Stimulated activated naive CD8-positive, alpha-beta T cell treated with anti-CD3 and anti-CD28 coated beads, Interleukin-15, Interleukin-2, amounts not matched to agents 100 U/mL and 50 U/mL, for 24 hours (primary cell): ENCODE data around the gene NPIPA7.
"Not testable (repeated sequence)": the region's sequence is repeated elsewhere in the genome, so short reads cannot be mapped to it uniquely, and the experiment has no call there.

Experiments
- ATAC-seq: fragments of 150-1000 bp; cut with Tn5 transposase; one replicate; pipeline ENCODE4 v1.10.0; 2021
- DNase-seq: peaks from one replicate; pipeline ENCODE4 v3.0.0; 2021

NPIPA7 gene

GRCh38 chr16:16417914-16418544 is 39.1 kb downstream of the NPIPA7 start:
- not testable (repeated sequence) for DNase-seq
- peak; percentile 26 for ATAC-seq

DNA sequence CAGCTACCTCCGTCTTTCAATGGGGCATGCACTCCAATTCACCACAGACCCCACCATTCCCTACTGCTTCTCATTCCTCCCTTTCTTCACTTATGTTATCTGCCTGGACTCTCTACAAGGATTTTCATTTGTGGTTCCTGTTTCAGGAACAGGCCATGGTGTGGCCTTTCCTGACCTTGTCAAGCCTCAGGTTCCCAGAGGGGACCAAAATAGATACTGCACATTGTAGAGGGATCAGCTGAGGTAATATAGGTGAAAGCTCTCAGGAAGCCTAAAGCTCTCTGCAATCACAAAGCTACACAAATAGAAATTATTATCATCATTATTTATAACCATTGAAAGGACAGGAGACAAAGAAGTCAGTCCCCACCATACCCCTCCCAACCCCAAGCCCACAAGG is 41.6 kb downstream of the NPIPA7 start:
- not testable (repeated sequence) for DNase-seq

DNA sequence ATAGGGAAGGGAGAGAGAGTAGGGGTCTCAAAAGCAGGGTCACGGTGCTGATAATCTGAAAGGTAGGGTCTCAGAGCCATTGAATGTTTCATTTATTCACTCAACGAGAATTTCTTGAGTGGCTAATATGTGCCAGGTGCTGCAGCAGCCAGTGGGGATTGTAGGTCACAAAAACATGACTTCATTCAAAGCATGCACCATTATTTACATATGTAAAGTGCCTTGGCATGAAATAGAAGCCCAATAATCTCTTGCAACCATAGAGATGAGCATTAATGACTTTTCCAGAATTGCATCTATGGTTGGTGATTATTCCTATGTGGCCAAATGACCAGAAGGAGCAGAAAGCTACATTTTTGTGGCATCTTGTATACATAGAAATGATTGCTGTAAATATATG is 46.2 kb downstream of the NPIPA7 start:
- not testable (repeated sequence) for DNase-seq, ATAC-seq

More for the DNA sequence above, 41.6 kb downstream of the NPIPA7 start:
- not testable (repeated sequence) for ATAC-seq

GRCh38 chr16:16431135-16431534 is 52.2 kb downstream of the NPIPA7 start:
- DNase-seq, ATAC-seq: not testable (repeated sequence)

GRCh38 chr16:16434711-16435110 is 55.8 kb downstream of the NPIPA7 start:
- peak; percentile 71 for ATAC-seq
- not testable (repeated sequence) for DNase-seq

- ATAC-seq, DNase-seq: not testable (repeated sequence)
These were observed 62.5 kb downstream of the NPIPA7 start for GRCh38 chr16:16441401-16441800.
